Right lobe of liver (tissue), 4 donors: ENCODE results near the gene FOXJ1.

Experiments
- CTCF ChIP-seq, 4 donors: fragments of 200-600 bp in 3 of 4; fragments of 450-650 bp in 1 of 4; IDR thresholded peaks; one replicate each; pipeline versions ENCODE4 v1.5.1 to v1.8.0; 2016 to 2022; ENCODE audit warnings: antibody characterized with exemption in 4 of 4, mild to moderate bottlenecking in 2 of 4
- POLR2A ChIP-seq: fragments of 450-650 bp; IDR thresholded peaks from one replicate; pipeline ENCODE4 v1.6.1; 2017; ENCODE audit warnings: antibody characterized with exemption, mild to moderate bottlenecking
- donor health status: DM: no; HTN: no; CAD: no.
- donor health status: DM: no; HTN: no; CAD: no.
- donor health status: DM: no; HTN: yes; CAD: no.

DNA sequence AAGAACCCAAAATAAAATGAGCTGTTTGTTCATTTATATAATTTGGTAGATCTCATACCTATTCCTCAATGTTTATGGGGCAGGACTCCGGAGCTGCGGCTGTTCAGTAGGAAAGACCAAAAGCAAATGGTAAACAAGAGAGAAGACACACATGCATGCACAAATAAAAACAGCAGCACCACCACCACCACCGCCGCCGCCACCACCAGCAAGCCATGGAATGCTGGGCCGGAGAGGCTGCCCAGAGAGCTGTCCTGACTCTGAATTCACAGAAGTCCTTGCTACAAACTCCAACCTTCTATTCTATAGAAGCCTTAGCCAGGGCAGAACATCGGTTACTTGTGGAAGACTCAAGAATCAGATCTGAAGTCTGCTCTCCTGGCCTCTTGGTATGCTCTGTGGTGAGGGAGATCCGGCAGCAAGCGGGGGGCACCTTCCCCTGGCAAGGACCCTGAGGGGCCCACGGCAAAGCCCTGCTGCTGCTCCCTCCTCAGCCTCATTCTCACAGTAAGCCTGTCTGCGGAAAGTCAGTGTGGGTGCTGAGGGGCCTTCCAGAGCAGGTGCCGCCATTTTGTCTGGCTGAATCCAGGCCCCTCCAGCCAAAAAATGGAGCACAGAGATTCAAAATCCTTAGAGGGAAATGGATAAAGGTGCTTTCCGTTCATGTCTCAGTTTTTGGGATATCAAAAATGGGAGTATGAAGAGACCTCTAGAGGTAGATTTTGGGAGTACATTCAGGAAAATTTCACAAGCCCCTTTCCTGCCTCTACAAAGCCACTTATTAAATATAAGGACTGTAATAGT lies 6.4 kb upstream of the FOXJ1 start:
- TF ChIP-seq CTCF (IDR thresholded peaks at IDR 0.05) = peak; percentile 48 to 65 (median 58)
- TF ChIP-seq POLR2A = no peak
